Lower leg skin (tissue), 3 donors: Measurements from ENCODE around the gene FAM53B.

Experiments used
- CTCF ChIP-seq, 3 donors: fragments of 450-650 bp; IDR thresholded peaks; one replicate each; pipeline ENCODE4 v1.5.1; 2016; ENCODE audit warnings: antibody characterized with exemption in 3 of 3, mild to moderate bottlenecking in 3 of 3, moderate library complexity in 2 of 3
- POLR2A ChIP-seq, 2 donors: fragments of 450-650 bp; IDR thresholded peaks; one replicate each; pipeline ENCODE4 v1.6.1; 2016 to 2017; ENCODE audit warnings: antibody characterized with exemption in 2 of 2, mild to moderate bottlenecking in 1 of 2, moderate library complexity in 1 of 2

- TF ChIP-seq POLR2A (IDR thresholded peaks at IDR 0.05): no peak
- TF ChIP-seq CTCF (IDR thresholded peaks at IDR 0.05): no peak
Measured at GRCh38 chr10:124744102-124745050, at the start of gene FAM53B.
